ENCODE measurements around the gene NT5DC2. TPM values are rescaled to one million over a fixed set of nuclear protein-coding genes. Genes with fewer than 3 reads are reported as not detected.
"Not testable (repeated sequence)": the region's sequence is repeated elsewhere in the genome, so short reads cannot be mapped to it uniquely, and the experiment has no call there.

Gene NT5DC2
- total RNA-seq, 1 donor, result 68.2 TPM

DNA sequence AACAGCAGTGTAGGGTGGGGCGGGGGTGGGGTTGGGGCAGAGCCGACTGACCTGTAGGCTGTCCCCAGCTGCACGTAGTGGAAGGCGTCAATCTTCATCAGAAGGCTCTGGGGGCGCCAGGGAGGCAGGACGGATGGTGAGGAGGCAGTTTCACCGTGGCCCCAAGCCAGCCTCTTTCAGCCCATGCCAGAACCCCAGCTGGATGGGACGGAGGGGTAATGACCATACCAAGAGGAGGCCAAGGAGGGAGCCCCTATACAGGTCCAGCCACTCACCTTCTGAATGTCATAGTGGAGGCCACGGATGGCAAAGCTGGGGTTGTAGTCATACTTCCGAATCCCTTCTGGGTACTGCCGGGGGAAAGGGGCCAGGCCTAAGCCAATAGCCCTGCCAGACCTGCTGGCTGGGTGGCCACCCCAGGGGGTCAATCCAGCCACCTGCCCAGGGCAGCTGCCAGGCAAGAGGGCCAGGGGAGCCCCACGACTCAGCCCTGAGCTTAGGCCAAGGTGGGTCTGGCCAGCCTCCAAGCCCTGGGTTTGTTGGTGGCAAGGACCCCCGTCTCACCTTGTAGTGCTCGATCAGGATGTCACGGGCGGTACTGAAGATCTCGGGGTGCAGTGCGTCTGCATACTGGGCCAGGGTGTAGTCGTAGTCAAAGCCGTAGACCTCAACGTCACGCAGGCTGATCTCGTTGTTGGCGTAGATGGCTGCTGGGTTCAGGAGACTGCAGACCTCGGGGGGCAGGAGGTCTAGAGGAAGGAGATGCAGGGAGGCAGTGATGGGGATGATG lies 4.9 kb downstream of the NT5DC2 start:
- H3K4me3 ChIP-seq (ENCODE audit: low read depth, low read length), result no peak overlapping the region
- no peak for DNase-seq (ENCODE audit: low read depth)
- TF ChIP-seq, protein P1, sequence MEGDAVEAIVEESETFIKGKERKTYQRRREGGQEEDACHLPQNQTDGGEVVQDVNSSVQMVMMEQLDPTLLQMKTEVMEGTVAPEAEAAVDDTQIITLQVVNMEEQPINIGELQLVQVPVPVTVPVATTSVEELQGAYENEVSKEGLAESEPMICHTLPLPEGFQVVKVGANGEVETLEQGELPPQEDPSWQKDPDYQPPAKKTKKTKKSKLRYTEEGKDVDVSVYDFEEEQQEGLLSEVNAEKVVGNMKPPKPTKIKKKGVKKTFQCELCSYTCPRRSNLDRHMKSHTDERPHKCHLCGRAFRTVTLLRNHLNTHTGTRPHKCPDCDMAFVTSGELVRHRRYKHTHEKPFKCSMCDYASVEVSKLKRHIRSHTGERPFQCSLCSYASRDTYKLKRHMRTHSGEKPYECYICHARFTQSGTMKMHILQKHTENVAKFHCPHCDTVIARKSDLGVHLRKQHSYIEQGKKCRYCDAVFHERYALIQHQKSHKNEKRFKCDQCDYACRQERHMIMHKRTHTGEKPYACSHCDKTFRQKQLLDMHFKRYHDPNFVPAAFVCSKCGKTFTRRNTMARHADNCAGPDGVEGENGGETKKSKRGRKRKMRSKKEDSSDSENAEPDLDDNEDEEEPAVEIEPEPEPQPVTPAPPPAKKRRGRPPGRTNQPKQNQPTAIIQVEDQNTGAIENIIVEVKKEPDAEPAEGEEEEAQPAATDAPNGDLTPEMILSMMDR (IDR thresholded peaks at IDR 0.05; ENCODE audit: insufficient read depth, low read length), result no peak

DNA sequence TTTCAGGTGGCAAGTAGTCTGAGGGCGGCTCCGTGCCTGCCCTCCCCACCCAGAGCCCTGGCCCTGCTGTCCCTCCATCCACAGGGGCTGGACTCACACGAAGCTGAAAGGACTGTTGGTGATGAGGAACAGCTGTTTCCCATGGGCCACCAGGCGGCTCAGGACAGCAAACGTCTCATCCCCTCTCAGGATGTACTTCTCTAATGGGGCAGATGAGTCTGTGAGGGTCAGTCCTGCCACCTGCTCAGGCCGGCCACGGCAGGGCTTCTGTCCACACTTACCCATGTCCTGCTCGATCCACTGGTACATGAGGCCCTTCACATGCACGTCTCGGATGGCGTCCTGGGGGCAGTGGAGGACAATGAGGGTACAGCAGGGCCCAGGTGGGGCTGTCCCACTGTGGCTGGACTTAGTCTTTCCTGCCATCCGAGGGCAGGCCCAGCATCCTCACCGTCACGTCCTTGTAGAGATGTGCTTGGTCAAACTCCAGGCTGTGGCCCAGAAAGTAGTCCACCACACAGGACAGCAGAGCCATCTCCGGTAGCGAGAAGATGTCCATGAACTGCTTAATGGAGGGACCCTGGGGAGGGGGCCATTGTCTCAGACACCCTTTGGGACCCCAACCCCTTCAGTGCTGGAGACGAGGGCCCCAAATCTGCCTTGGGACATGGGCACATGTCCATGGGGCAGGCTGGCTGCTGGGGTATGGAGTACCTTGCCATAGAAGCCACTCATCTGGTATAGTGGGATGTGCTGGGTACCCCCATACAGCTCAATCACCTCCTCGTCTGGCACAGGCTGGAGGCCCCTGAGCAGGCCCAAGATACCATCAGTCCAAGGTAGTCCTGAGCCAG lies 5.7 kb downstream of the NT5DC2 start:
- no peak for DNase-seq (ENCODE audit: low read depth)
- TF ChIP-seq, protein P1 (IDR thresholded peaks at IDR 0.05; ENCODE audit: insufficient read depth, low read length), result no peak
- no peak overlapping the region for H3K4me3 ChIP-seq (ENCODE audit: low read depth, low read length)

DNA sequence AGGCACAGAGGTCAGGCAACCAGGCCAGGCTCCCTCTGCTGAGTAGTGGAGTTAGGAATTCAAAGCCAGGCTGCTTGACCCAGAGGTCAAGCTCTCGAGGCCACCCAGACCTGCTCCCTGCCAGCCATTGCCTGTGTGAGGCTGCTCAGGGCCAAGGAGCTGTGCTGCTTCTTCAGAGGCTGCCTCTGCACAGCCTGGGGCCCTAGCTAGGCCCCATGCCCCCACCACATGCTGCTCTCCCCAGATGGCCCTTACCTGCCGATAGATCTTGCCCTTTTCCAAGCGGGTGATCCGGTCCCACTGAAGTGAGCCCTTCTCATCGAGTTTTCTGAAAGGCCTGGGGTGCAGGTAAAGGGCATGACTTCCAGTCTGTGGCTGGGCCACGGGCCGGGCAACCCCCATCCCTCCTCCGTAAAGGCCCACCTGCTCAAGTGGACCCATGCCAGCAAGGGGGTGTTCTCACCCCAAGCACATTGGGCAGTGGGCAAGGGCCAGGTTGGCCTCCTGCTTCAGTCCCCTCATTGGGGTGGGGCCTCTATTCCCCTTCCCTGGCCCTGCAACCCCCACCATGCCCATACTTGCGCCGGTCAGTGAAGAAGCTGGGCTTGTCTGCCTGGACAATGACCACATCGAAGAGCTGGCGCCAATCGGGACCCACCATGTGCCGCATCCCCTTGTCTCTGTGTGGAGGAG lies 6.5 kb downstream of the NT5DC2 start:
- TF ChIP-seq, protein P1 (IDR thresholded peaks at IDR 0.05; ENCODE audit: insufficient read depth, low read length), result no peak
- no peak for DNase-seq (ENCODE audit: low read depth)
- H3K4me3 ChIP-seq (ENCODE audit: low read depth, low read length), result no peak overlapping the region

DNA sequence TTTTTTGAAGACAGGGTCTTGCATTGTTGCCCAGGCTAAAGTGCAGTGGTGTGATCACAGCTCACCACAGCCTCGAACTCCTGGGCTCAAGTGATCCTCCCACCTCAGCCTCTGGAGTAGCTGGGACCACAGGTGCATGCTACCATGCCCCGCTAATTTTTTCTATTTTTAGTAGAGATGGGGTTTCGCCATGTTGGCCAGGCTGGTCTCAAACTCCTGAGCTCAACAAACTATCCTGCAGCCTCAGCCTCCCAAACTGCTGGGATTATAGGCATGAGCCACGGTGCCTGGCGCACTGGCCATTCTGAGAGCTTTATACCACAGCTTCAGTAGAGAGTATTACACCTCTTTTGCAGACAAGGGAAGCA lies 7.0 kb downstream of the NT5DC2 start:
- H3K4me3 ChIP-seq (ENCODE audit: low read depth, low read length); DNase-seq (ENCODE audit: low read depth): not testable (repeated sequence)

DNA sequence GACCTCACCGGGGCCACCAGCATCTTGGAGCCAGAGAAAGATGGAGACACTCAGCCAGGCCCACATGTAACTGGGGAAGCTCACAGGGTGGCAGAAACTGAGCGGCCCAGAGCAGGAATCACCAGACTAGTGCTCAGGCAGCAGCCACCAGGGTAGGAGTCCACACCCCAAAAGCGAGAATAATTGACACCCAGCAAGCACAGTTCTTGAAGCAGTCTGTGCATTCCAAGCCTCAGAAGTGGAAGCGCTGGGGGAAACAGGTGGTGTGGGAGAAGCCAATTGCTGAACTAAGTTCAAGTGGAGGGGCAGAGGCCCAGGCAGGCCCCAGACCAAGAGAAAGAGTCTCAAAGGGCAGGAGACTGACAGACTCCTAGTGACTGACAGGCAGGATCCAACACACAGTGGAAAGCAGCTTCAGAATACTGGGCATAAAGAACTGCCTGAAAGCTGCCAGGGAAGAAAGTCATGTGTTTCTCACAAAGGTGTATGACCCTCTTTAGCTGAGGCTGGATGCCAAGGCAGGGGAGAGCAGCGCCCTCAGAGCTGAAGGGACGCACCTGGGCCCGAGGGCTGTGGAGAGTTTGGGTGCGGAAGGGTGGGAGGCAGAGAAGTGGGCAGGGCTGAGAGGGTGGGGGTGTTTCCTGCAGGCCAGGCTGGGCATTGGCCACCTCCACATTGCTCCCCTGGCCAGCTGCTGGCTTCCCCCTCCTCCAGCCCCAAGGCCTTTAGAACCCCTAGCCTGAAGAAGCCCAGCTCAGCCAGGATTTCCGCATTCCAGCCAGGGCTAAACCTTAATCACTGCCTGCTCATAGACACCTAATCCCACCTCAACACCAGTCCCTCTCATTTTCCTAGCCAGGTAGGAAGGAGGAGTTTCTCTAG lies 7.7 kb downstream of the NT5DC2 start:
- DNase-seq (ENCODE audit: low read depth), result no peak
- no peak overlapping the region for H3K4me3 ChIP-seq (ENCODE audit: low read depth, low read length)
- TF ChIP-seq, protein P1 (IDR thresholded peaks at IDR 0.05; ENCODE audit: insufficient read depth, low read length), result no peak

DNA sequence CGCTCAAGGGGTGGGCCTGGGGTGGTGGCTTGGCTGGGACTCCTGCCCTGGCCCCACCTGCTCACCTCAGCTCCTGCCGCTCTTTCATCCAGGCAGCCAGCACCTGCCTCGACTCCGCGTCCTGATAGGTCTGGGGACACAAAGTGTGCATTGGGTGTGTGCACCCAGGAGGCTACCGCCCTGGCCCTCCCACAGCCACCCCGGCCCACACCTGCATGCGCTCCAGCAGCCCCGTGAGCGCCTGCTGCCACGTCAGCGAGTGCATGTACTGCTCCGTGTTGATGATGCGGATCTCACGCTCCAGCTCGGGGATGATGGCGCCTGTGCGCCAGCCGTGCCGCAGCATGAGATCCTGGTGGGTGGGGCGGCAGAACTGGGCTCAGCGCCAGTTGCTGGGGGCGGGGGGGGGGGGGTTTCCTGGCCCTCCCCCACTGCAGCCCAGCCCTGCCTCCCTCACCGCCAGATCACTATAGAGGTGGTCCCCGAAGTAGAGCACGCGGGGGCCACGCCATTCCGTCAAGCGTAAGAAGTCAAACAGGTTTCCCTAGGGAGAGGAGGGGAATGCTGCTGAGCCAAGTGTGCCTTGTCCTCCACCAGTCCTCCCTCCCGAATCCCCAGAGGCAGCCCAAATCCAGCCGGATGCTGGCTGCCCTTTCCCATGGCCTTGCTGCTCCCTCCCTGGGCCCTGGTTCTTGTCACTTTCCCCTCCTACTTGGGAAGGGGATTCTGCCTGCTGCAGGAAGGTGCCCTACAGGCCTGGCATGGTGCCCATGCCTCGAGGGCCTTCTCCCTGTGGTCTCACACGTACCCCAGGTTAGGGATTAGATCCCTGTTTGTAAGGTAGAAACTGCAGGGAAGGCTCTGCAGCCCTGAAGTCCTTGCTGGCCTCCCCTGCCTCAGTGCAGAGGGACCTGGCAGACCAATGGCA lies 8.6 kb downstream of the NT5DC2 start:
- H3K4me3 ChIP-seq (ENCODE audit: low read depth, low read length), result no peak overlapping the region
- TF ChIP-seq, protein P1 (IDR thresholded peaks at IDR 0.05; ENCODE audit: insufficient read depth, low read length), result no peak
- no peak for DNase-seq (ENCODE audit: low read depth)
